GM20000 (cell line): ENCODE measurements around the gene LRRC58.
"Not testable (repeated sequence)": the region's sequence is repeated elsewhere in the genome, so short reads cannot be mapped to it uniquely, and the experiment has no call there.

Experiments used
- DNase-seq: peaks from one replicate; pipeline ENCODE4 v3.0.0; 2012; ENCODE audit warnings: low spot score
- TF ChIP-seq, protein P1 (sequence below): IDR thresholded peaks from 2 replicates; pipeline ENCODE4 v1.5.1; 2012; ENCODE audit warnings: mild to moderate bottlenecking, control low read depth; ENCODE audit errors: extremely low read depth, missing control alignments

Gene LRRC58

DNA sequence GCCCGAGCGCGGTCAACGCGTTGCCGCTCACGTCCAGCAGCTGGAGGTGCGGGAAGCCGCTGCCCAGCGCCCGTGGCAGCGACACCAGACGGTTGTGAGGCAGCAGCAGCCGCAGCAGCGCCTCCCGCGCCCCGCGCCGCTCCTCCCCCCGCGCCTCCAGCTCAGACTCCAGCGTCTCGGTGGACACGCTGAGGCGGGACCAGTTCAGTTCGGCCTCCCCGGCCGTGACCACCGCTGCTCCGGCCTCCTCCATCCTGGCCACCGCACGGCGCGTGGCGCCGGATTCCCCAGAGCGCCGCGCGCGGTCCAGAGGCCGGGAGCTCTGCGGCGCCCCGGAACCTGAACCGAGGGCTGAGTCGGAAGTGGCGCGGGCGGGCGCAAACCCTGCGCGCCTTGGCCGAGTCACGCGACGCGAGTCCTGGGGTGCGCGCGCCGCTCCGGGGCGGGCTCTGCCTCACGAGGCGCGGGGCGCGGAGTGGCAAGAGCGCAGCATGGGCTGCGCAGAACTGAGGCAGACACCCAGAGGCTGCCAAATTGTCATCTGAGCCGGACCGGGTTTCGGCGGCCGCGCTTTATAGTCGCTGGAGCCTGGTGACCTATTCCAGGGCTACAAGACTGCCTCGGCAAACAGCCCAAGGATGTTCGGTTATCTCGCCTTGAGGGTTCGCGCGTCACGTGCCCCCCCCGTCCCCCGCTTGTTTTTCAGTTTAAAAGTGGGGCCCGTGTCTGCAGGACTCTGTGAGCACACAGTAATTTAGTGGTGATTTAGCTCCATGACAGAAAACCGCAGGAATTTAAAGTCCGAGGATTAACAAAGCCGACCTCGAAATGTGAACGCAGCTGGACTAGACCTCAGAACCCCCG is at the start of gene LRRC58:
TSS of gene LRRC58 (minus strand) at position 364 of the 864 bp plus-strand sequence. CDS start at position 253, 111 bp downstream.
- DNase-seq, result peak; percentile 94
- TF ChIP-seq, protein P1, sequence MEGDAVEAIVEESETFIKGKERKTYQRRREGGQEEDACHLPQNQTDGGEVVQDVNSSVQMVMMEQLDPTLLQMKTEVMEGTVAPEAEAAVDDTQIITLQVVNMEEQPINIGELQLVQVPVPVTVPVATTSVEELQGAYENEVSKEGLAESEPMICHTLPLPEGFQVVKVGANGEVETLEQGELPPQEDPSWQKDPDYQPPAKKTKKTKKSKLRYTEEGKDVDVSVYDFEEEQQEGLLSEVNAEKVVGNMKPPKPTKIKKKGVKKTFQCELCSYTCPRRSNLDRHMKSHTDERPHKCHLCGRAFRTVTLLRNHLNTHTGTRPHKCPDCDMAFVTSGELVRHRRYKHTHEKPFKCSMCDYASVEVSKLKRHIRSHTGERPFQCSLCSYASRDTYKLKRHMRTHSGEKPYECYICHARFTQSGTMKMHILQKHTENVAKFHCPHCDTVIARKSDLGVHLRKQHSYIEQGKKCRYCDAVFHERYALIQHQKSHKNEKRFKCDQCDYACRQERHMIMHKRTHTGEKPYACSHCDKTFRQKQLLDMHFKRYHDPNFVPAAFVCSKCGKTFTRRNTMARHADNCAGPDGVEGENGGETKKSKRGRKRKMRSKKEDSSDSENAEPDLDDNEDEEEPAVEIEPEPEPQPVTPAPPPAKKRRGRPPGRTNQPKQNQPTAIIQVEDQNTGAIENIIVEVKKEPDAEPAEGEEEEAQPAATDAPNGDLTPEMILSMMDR, result peak; percentile 30

DNA sequence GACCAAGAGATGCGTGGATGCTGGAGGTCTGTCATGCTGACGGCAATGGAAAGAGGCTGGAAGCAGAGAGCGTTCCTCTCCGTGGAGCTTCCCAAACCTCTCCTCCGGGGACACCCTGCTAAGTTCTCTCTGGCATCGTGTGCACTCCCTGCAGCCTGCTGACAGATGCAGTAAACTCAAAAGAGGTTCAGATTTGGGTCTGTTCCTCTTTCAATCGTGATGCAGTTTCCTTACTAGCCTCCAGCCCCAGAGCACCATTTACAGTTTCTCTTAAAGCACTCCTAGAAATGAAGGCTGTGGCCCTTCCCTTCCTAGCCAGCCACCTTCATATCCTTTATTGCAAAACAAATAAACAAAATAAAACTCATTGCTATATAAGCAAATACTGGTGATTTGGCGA is 47.3 kb upstream of the LRRC58 start:
- DNase-seq, result no peak
- TF ChIP-seq, protein P1, result no peak

DNA sequence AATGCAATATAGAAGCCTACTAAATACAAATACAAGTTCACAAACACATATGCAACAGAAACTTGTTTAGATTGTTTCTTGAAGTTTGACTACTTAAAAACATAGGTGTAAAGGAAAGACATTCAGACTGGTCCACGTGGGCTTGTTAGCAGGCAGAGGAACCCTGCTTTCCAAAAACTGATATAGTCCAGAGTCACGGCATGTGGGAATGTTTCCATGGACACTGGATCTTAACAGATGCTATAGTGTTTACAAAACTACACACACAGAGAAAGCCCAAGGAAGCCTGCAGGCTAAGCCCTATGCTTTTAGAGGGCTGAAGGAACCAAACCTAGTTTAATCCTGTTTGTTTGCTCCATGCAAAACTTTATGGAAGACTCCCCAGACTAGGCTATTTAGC is 45.2 kb upstream of the LRRC58 start:
- TF ChIP-seq, protein P1, result no peak
- DNase-seq, result no peak

DNA sequence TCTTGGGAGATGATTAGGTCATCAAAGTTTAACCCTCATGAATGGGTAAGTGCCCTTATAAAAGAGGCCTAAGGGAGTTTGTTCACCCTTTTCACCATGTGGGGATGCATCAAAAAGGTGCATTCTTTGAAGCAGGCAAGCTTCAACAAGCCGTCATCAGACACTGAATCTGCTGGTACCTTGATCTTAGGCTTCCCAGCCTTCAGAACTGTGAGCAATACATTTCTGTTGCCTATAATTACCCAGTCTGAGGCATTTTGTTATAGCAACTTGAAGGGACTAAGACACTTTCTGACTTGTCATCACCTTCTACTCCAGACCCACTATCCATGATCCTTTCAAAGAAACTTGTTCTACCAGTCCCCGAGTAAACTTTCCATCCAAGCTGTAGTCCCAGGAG is 44.6 kb upstream of the LRRC58 start:
- DNase-seq, result no peak
- TF ChIP-seq, protein P1, result no peak

DNA sequence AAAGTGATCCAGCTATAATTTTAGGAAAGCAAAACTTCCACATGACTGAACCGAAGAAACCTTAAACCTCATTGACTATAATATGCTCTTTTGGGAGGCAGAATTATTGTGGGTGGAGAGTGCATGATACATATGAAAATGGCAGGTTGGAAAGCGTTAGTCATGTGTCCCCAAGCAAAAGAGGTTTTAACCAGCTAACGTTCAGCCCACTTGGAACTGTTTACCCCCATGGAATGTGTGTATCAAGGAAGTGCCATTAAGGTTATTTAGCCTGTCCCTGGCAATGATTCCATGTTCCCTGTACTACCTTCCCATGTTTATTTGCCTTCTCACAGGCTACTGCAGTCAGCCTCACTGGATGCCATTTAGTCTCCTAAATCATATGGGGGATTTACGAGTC is 44.1 kb upstream of the LRRC58 start:
- TF ChIP-seq, protein P1, result no peak
- no peak for DNase-seq

DNA sequence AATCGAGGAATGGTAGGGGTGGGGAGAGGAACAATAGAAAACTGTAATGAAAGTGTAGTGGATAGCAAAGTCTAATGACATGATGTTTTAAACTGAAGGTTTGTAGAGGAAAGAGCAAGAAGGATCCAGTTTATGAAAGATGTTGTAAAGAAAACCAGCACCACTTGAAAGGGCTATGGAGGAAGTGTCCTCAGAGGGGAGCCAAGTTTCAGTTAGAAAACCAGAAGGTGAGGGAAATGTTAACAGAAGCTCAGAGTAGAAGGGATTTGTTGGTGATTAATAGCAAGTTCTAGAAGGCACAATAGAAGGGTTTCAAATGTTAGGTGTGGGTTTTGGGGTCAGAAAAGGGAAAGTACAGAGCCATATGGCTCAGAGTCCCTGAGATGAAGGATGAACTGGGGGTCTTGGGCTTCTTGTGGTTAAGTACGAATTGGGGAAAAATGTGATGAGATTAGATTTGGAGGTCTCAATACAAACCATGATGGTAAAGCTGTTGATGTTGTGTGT is 33.8 kb upstream of the LRRC58 start:
- TF ChIP-seq, protein P1, result no peak
- DNase-seq, result no peak

DNA sequence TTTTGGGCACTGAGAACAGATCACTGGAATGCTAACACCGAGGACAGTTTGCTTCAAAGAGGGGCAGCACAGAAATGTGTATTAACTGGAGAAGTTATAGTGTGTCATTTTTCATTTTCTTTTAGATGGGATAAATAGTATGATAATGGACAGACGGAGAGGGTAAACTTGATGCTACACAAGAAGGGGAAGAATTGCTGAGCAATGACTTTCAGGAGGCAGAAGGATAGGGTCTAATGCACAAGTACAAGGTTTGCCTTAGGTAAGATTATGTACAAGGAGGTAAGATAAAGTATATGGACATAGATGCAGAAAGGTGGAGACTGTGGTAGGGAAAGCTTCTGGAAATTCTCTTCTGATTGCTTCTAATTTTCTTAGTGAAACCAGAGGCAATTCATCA is 32.3 kb upstream of the LRRC58 start:
- no peak for DNase-seq
- TF ChIP-seq, protein P1, result no peak

DNA sequence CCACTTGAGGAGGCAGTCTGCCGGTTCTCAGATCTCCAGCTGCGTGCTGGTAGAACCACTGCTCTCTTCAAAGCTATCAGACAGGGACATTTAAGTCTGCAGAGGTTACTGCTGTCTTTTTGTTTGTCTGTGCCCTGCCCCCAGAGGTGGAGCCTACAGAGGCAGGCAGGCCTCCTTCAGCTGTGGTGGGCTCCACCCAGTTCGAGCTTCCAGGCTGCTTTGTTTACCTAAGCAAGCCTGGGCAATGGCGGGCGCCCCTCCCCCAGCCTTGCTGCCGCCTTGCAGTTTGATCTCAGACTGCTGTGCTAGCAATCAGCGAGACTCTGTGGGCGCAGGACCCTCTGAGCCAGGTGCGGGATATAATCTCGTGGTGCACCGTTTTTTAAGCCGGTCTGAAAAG is 28.8 kb upstream of the LRRC58 start:
- not testable (repeated sequence) for DNase-seq
